ENCODE results near the gene ZBTB43. TPM values are rescaled to one million over a fixed set of nuclear protein-coding genes. Genes with fewer than 3 reads are reported as not detected.

Gene ZBTB43
- total RNA-seq, 1 donor from 2014 or later = 30.2 TPM

DNA sequence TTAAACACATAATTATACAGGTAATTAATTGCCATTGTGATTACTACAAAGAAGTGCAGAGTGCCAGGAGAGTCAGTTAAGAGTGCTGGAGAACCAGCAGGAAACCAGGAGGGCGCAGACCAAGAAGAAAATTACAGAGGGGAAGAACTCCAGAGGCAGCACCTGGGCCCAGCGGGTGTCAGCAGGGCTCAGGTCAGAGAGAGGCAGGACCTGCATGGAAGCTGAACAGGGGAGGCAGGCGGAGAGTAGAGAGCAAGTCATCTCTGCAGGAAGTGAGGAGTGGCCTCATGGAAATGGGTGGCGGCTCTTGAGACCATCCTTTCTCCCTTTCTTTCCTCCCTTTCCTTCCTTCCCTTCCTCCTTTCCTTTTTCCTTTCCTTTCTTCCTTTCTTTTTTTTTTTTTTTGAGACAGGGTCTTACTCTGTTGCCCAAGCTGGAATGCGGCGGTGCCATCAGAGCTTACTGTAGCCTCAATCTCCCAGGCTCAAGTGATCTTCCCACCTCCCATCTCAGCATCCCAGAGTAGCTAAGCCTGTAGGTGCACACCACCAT lies 51.6 kb downstream of the ZBTB43 start:
- no peaks in the 10 kb centered on the region for H3K9me3 ChIP-seq
- TF ChIP-seq, protein P1, sequence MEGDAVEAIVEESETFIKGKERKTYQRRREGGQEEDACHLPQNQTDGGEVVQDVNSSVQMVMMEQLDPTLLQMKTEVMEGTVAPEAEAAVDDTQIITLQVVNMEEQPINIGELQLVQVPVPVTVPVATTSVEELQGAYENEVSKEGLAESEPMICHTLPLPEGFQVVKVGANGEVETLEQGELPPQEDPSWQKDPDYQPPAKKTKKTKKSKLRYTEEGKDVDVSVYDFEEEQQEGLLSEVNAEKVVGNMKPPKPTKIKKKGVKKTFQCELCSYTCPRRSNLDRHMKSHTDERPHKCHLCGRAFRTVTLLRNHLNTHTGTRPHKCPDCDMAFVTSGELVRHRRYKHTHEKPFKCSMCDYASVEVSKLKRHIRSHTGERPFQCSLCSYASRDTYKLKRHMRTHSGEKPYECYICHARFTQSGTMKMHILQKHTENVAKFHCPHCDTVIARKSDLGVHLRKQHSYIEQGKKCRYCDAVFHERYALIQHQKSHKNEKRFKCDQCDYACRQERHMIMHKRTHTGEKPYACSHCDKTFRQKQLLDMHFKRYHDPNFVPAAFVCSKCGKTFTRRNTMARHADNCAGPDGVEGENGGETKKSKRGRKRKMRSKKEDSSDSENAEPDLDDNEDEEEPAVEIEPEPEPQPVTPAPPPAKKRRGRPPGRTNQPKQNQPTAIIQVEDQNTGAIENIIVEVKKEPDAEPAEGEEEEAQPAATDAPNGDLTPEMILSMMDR (IDR thresholded peaks at IDR 0.05) = no peak
- ATAC-seq (no peak), DNase-seq (no peak)
- H3K27ac ChIP-seq = no peak overlapping the region
- H3K4me3 ChIP-seq = no peak overlapping the region
- peaks cover 9% of the 10 kb centered on the region for H3K4me1 ChIP-seq
- H3K27me3 ChIP-seq (ENCODE audit: low read depth) = peaks cover 11% of the 10 kb centered on the region
- no peaks in the 10 kb centered on the region for H3K36me3 ChIP-seq
- intact Hi-C loops (cut with DNase I) = no loop called here

DNA sequence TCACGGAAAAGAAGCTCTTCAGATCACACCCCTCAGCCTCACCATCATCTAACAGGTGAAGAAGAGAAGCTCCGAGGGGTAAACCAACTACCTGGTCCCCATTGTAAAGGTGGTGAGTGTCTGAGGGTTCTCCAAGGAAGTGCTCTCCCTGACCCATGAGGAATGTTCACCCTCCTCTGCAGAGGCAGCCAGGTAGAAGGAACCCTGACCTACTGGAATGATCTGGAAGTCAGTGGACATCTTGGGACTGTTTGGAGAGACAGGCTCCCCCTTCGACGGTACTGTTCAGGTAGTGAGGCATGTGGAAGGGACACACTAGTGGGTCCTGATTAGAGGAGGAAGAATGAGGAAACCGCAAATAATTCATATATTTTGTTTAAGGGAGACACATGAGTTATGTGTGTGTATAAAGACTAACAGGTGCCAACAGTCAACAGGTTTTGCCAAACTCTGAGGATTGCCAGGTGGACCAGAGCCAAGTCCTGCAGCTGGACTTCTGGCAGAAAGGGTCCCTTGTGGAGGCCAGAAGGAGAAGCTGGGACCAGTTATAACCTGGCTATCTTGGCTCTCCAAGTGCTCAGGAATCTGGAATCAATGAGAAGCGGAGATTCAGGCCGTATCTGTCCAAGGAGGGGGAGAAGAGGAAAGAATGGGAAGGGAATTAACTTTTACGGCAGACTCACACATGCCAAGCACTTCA lies 52.6 kb downstream of the ZBTB43 start:
- DNase-seq (no peak), ATAC-seq (no peak)
- intact Hi-C loops (cut with DNase I) = no loop called here
- H3K4me1 ChIP-seq = peaks cover 19% of the 10 kb centered on the region
- H3K27me3 ChIP-seq (ENCODE audit: low read depth) = peaks cover 8% of the 10 kb centered on the region
- H3K27ac ChIP-seq = no peak overlapping the region
- H3K4me3 ChIP-seq = no peak overlapping the region
- no peaks in the 10 kb centered on the region for H3K36me3 ChIP-seq
- TF ChIP-seq, protein P1 (IDR thresholded peaks at IDR 0.05) = no peak
- no peaks in the 10 kb centered on the region for H3K9me3 ChIP-seq

GRCh38 chr9:126859111-126859510 lies 54.3 kb downstream of the ZBTB43 start:
- ATAC-seq = no peak
- DNase-seq = no peak
- H3K27me3 ChIP-seq (ENCODE audit: low read depth) = no peaks in the 10 kb centered on the region
- H3K4me1 ChIP-seq = peaks cover 35% of the 10 kb centered on the region
- peaks cover 7% of the 10 kb centered on the region for H3K36me3 ChIP-seq
- no peak overlapping the region for H3K4me3 ChIP-seq
- H3K9me3 ChIP-seq = no peaks in the 10 kb centered on the region
- TF ChIP-seq, protein P1 (IDR thresholded peaks at IDR 0.05) = no peak
- intact Hi-C loops (cut with DNase I) = no loop called here
- H3K27ac ChIP-seq = no peak overlapping the region

DNA sequence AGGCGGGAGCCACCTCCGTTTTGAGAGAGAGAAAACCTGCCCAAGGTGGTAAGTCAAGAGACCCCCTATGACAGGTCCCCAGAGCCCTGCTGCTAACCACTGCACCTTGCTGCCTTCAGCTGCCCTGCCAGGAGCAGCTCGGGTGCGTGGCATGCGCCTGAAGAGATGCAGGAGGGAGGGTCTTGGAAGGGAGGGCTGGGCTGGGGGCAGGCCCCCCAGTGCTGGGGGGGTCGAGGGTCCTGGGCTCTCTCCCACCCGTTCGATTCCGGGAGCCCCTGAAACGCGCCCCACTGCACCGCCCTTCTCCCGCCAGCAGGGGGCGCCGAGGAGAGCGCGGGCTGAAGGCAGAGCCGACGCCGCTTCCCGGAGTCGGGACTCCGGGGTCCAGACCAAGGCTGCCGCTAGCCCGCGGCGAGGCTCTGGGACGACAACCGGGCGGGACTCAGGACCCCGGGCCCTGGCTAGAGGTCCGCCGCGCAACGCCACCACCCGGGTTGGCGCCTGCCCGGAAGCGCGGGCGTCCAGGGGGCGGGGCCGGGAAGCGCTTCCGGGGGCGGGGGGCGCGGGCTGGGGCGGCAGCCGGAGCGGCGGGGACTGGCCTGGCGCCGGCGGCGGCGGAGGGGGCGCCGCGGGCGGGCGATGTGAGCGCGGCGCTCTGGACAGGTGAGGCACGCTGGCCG lies 55.4 kb downstream of the ZBTB43 start, which contains the start of gene ZBTB34:
ZBTB34 (plus strand) TSS at position 563 of the 680 bp plus-strand sequence. CDS start 18,761 bp downstream, outside the sequence.
- H3K27ac ChIP-seq = peak within 1 kb of the TSS; percentile 93
- intact Hi-C loops (cut with DNase I) = no loop called here
- no peaks in the 10 kb centered on the region for H3K9me3 ChIP-seq
- H3K4me3 ChIP-seq = peak within 1 kb of the TSS; percentile 87
- ATAC-seq = peak; percentile 88 to 90
- peak; percentile 80 for DNase-seq
- H3K36me3 ChIP-seq = peaks cover 18% of the 10 kb centered on the region
- H3K27me3 ChIP-seq (ENCODE audit: low read depth) = no peaks in the 10 kb centered on the region
- TF ChIP-seq, protein P1 (IDR thresholded peaks at IDR 0.05) = peak; percentile 99
- H3K4me1 ChIP-seq = peaks cover 35% of the 10 kb centered on the region

DNA sequence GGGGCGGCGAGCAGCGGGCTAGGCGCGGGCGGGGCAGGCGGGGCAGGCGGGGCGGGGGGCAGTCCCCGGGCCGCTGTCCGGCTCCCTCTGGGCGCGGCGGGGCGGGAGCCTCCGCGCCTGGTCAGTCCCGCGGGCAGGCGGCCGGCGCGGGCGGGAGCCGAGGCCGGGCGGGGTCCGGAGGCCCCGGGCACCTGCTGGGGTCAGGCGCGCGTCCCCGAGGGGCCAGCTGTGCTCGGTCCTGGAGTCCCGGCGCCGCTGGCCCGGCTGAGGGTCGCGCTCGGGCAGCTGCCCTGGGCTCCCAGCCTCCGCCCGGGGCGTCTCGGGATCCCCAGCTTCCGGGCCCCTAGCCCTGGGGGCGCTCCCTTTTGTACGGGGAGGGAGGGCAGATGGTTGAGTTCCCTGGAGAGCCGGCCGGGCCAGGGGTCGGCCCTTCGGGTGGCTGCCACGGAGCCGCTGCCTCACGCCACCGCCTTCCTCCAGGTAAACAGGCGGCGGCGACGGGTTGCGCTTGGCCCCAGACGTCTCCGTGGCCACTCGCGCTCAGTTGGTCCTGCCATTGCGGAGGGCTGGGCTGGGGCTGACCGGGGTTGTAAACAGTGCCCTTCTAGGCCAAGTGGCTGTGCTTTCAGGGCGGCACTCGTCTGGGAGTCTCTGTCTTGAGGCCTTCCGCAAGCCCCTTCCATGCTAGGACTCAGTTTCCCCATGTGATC lies 56.1 kb downstream of the ZBTB43 start:
- intact Hi-C loops (cut with DNase I) = no loop called here
- peak; percentile 61 for DNase-seq

More for the DNA sequence above, 56.1 kb downstream of the ZBTB43 start:
- TF ChIP-seq, protein P1 (IDR thresholded peaks at IDR 0.05) = no peak
- peaks cover 35% of the 10 kb centered on the region for H3K4me1 ChIP-seq
- H3K27me3 ChIP-seq (ENCODE audit: low read depth) = no peaks in the 10 kb centered on the region
- H3K27ac ChIP-seq = peak overlapping the region; percentile 86
- H3K9me3 ChIP-seq = no peaks in the 10 kb centered on the region
- ATAC-seq = peak; percentile 60 to 72
- H3K36me3 ChIP-seq = peaks cover 25% of the 10 kb centered on the region
- H3K4me3 ChIP-seq = peak overlapping the region; percentile 87

Measured in lower lobe of right lung (tissue), 2 donors.